HPDE6-E6E7 (cell line): ENCODE measurements around the gene CDH22.

Experiments
- DNase-seq: peaks from one replicate; pipeline ENCODE4 v3.0.0; 2011; ENCODE audit warnings: missing footprints; ENCODE audit errors: extremely low spot score

The CDH22 gene

DNA sequence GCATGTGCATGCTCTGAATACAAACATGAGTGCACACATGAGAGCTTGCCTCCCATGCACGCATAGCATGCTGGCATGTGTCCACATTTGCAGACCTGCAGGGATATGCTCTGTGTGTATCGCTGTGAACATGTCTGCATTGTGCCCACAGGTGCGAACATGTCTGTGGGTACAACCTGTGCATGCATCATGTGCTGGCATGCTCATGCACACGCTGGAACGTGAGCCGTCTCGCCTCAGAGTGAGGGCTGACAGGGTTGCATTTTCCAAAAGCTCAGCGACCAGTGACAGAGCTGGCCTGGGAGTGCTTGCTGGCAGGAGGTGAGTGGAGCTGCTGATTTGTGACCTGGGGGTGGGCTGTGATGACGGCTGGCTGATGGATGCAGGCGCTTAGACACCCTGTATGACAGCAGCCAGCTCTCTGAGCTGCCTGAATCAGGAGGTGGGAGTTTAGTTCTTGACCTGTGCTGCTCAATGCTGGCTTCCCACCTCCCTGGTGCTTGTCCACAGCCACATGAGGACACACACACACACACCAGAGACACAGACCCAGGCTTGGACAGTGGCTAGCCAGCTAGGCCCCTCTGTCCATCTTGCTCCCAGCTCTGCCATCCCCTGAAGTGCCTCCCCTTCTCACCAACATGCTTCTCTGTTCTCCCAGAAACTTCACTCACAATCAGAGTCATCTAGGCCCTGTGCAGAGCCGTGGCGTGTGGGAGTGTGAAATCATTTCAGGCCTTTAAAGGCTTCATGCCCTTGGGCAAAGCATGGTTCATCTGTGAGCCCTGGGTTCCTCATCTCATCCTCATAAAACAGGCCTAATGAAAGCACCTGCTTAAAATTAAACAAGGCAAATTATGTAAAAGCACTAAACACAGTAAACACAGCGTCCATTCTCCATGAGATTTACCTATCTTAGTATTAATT lies 138.8 kb downstream of the CDH22 start:
- no peak for DNase-seq

DNA sequence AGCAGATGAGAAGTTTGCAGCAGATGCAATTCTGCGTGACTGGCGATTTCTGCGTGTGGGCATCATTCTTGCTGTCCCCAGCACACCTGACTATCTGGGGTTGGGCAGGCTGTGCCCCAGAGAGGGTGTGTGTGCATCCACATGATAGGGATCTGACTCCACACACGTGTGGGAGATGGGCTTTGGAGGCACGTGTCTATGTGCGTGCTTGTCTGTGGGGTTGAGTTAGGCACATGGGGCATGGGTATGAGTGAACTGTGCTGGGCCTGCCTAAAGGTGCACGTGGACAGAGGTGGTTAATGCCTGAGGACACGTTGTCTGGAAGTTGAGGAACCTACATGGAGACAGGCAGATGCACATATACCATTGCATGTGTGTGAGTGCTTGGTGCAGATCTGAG lies 139.9 kb downstream of the CDH22 start:
- DNase-seq = no peak

DNA sequence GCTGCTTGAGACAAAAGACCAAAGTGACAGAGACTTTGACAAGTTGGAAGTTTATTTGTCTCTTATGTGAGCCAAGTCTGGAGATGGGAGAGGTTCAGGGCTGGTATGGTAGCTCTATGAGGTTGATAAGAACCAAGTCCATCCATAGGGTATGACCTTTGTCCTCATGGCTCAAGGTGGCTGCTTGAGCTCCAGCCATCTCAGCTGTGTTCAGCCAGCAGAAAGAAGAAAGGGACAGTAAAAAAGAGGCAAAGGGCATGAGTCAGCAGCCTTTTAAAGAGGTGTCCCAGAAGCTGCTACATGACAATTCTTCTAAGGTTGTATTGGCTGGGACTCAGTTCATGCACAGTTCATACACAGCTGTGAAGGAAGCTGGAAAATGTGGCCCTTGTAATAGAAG lies 141.2 kb downstream of the CDH22 start:
- no peak for DNase-seq

DNA sequence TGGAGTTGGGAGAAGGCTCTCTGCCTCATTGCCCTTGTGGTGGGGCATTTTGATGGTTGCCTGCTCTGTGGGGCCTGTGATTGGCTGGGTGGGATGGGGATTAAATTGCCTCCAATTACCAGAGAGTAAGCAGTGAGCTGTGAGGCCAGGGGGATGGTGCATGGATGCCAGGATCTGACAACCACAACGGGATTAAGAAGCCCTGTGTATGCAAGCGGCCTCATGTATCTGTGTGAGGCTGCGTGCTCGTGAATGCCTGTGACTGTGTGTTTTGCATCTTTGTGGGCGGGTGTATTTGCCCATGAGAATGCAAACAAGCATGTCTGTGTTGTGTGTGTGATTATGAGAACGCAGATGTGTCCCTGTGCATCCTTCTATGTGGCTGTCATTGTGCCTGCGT lies 144.0 kb downstream of the CDH22 start:
- no peak for DNase-seq

DNA sequence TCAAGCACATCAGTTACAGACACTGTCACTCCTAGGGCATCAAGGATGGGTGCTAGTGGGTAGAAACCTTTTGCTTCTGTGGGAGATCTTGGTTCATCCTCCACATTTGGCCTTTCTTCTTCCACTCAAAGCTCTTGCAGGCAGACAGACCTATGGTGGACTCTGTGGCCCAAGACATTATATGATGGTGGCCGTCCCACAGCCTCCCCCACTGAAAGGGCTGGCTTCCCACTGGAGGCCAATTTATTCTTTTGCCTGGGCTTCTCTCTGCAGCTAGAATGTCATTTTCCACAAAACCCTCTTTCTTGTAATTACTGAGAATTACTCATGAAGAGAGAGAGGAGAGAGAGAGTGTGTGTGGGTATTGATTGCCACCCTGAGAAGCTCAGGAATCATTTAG lies 146.4 kb downstream of the CDH22 start:
- DNase-seq = no peak

DNA sequence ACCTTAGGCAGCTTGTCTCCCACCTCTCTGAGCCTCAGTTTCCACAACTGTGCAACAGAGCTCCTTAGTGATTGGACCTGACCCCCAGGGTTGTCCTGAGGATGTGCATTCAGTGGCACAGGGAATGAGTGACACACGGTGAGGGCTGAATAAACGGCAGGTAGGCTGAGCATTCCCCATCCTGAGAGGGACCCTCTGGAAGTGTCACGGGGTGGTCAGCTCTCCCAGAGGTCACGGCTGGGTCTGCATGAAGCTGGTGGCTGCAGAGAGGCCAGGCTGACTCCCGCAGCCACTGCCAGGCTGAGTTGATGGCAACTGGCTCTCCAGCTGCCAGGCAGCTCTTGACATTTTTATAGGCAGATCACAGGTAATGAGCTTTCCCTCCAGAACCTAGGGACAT lies 147.6 kb downstream of the CDH22 start:
- no peak for DNase-seq

DNA sequence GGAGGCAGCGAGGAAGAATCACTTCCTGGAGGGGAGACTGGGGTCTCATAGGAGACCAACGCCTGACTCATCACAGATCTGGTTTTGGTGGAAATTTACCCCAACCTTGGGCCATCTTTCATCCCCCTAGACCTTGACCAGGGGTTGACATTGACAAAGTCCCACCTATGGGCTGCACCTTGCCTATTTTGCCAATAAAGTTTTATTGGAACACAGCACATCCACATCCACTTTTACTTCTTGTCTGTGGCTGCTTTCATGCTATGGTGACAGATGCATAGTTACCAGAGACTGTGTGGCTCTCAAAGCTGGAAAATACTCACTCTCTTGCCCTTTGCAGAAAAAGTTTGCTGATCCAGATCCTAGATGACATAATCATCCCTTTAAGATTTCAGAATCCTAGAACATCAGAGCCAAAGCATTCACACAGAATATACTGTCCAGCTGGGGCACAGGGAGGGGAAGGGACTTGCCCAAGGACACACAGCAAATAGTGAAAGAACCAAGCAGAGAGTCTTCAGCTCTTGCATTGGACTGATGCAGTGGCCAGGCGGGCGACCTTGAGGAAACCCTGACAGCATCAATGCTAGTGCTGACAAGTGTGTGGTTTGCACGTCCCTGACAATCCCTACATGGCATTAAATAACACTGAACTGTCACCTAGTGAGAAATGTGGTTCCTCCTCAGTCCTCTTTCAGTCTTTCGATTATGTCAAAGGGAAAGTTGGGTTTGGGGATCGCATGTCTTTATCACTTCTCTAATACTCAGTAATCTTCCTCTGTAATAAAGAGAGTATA lies 149.0 kb downstream of the CDH22 start:
- DNase-seq = no peak

DNA sequence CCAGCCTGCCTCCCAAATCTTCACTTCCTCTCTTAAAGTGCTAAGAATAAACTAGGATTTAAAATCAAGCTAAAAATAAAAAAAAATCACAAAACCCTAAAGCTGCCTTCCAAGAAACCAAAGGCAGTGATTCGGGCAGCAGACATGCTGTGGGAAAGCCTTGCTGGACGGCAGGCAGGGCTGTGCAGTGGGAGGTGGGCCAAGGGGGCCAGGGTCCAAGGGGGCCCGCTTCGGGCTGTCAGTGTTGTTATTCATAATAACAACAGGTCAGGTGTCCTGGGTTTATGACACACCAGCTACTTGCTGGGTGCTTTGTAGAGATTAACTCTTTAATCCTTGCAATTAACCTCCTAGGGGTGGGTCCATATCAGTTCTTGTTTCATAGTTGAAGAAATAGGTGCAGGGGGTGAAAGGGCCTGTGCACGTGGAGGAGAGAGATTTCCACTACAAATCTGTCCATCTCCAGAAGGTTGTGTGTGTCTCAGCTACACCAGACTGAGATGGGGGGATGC lies 149.8 kb downstream of the CDH22 start:
- no peak for DNase-seq

DNA sequence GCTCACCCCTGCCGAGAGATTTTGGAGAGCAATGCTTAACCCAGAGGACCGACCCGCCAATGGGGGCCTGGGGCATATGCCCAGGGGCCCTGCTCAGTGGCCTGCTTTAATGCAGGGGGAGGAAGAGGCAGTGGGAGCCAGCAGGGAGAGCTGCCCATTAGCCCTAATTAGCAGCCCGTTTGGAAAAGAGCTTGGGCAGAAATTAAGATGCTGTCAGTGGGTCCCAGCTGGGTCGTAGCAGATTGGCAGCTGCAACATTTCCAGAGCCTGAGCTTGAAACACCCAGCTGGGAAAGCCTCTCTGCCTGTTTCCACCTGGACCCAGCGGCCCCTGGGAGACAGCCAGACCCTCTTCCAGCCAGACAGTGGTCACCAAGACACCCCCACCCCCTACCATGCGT lies 150.7 kb downstream of the CDH22 start:
- no peak for DNase-seq

DNA sequence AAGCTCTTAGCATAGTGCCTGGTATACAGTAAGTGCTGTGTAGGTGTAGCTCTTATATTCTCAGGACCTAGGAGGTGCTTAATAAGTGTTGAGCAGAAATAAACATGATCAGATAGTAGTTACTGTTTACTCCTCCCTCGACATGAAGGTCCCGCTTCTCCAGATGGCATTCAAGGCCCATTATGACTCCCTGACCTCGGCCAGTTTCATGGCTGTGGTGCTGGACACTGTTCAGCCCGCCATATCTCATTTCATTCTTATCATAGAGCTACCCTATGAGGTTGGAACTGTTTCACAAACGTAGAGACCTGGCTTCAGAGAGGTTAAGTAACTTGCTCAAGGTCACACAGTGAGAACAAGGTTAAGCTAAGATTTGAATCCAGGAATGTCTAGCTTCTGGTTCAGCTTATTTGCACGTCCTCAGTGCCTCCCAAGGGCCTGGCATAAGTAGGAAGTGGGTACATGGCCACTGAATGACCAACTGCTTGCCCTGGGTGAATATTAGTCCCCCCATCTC lies 151.2 kb downstream of the CDH22 start:
- DNase-seq = no peak

DNA sequence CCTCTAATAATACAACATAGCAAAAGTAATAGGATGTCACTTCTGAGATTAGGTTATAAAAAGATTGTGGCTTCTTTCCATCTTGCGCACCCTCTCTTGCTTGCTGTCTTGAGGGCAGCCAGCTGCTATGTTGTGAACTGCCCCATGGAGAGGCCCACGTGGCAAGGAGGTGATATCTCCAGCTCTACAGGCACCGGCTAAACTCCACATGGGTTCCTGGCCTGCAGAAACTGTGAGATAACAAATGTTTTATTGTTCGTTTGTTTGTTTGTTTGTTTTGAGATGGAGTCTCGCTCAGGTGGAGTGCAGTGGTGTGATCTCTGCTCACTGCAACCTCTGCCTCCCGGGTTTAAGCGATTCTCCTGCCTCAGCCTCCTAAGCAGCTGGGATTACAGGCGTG lies 152.2 kb downstream of the CDH22 start:
- DNase-seq = no peak

DNA sequence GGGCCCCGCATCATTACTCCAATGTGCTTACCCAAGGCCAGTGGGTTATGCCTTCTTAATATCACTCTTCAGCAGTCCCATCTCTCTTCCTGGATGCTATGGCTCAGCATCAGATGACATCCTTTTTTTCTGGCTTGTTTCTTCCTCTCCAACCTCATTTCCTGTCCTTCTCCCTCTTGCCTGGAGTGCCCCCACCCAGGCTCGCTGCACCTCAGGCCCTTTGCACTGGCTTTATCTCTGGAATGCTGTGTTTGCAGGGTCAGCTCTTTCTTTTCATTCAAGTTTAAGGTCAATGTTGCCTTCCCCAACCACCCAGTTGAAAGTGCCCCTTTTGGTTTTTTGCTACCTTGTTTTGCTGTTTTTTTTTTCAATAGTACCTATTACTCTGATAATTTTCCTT lies 153.5 kb downstream of the CDH22 start:
- no peak for DNase-seq

DNA sequence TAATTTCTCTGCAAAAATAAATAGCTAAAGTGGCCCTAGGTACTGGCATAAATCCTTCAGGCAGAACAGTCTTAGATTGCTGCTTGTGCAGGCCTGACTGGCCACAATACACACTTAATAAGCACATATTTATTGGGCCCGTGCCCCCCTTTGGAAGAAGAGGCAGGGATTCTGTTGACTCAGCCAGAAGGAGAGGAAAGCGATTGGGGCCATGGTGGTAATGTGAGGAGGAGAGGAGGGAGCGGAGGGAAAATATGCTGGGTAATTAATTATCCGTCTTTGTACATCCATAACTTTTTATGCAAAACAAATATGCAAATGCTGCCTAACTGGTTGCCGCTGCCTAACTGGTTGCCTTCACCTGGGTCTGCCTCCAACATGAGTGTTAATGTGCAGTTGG lies 154.0 kb downstream of the CDH22 start:
- no peak for DNase-seq

DNA sequence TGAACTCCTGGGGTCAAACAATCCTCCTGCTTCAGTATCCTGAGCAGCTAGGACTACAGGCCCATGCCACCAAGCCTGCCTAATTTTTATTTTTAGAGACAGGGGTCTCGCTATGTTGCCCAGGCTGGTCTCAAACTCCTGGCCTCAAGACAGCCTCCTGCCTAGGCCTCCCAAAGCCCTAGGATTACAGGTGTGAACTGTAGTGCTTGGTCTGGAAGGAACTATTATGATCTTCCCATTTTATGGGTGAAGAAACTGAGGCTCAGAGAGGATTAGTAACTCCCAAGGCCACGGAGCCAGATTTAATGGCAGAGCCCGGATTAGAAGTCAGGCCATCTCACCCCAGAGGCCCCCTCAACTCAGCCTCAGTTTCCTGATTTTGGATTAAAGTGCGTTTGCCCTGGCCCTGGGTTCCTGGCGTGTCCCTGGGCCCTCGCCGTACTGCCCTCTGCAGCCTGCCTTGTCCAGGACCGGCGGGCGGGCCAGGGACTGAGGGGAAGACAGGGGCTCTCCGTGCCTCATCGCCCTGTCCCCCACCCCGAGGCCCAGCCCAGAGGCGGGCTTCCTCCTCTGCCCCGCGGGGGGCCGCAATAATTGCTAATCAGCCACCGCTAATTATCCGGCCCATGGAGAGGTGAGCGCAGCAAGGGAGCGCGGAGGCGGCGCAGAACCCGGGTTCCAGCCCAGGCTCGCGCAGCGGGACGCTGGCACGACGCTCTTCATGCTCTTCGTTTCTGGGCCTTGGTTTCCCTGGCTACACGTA lies 155.3 kb downstream of the CDH22 start:
- no peak for DNase-seq

DNA sequence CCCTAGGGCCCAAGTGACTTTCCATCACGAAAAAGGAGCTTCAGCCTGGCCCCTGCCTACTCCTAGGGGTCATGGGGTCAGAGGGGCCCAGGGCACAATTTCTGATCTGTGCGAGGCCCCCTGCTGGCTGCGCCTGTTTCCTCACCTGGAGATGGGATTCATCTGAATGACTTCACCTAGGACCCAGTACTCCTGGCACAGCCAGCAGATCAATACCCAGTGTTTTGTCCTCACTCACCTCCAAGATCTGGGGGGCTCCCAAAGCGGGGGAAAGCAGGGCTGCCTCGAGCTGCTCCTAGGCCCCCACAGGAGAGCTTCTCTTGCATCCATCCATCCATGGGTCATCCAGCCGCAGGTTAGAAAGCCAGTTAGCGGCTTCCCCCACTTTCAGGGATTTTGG lies 156.4 kb downstream of the CDH22 start:
- DNase-seq = no peak

DNA sequence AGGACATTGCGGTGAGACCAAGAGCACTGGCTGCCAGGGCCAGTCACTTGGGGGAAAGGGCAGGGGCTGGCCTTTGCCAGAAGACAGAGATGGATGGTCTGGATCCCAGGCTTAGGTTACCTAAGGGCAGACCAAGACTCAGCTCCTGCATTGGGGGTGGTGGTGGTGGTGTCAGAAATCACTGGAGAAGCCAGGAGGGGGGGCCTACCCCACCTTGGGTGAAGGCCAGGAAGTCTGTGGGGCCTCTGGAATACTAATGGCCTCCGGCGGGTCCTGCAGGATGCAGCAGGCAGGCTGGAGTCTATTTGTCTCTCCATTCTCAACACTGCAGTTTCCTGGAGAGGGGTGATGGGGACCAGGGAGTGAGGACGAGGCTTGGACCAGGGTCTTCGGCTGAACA lies 157.4 kb downstream of the CDH22 start:
- no peak for DNase-seq

DNA sequence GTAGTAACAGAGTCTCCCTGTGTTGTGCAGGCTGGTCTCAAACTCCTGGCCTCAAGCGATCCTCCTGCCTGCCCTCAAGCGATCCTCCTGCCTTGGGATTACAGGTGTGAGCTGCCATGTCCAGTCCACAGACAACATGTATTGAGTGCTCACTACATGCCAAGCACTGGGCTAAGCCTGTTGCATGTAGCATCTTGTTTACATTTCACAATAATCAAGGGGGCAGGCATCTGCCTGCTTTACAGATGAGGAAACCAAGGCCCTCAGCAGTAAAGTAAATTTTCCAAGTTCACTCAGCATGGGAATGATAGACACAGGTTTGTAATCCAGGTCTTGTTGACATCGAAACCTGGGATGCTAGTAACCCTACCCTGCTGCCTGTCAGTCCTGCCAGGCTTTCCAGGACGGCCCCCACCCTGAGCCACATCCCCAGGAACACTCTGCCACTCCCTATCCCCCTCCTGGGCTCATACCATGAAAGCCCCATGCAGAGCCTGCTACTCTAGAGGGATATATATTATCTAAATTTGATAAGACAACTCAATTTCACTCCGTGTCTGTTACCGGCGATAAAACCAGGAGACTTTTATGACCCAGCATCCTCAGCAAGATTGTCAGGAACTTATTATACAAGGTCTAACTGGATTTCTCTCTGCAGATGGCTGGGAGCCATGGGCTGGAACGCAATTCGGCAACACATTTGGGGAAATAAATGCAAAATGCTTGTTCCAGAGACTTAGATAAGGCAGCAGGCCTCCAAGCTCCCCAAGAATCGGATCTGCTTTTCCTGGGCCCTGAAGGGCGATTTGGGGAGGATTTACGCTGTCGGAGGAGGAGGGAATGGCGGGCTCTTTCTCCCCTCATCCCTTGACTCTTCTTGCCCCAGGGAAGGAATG lies 159.7 kb downstream of the CDH22 start:
- no peak for DNase-seq

DNA sequence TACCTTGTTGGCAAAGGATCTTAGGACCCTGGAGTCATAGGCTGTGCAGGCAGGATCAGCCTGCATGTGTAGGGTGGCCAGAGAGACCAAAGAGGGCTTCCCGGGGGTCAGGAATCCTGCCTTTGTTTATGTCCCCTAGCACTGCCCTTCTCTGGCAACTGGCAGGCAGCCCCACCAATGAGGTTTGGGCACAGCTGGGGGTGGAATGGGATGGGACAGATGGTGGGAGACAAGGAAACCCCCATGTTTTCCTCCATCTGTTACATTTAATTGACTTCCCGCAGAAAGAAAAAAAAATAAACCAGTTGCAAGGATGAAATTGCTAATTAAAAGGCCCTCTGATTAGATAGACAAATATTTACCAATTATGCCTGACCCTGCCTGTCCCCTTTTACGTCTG lies 162.6 kb downstream of the CDH22 start:
- DNase-seq = no peak

DNA sequence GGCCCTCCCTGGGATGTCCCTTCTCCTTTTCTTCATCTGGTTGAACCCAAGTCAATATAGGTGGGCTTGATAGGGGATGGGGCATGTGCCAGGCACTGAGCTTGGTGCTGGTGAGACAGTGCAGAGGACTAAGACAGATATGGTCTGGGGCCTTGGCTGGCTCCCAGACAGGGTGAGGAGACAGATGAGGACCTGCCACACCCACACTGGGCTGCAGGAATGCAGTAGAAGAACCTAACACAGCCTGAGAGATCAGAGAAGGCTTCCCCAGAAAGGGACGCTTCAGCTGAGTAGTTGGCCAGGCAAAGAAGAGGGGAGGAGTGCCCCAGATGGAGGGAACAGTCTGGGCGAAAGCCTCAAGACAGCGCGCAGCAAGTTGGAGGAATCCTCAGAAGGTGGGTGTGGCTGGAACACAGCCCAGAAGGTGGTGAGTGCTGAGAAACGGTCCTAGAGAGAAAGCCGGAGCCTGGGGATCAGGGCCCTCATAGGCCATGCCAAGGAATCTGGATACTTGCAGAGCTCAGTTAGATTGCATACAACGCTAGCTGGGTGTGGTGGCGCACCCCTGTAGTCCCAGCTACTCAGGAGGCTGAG lies 163.8 kb downstream of the CDH22 start:
- DNase-seq = no peak

DNA sequence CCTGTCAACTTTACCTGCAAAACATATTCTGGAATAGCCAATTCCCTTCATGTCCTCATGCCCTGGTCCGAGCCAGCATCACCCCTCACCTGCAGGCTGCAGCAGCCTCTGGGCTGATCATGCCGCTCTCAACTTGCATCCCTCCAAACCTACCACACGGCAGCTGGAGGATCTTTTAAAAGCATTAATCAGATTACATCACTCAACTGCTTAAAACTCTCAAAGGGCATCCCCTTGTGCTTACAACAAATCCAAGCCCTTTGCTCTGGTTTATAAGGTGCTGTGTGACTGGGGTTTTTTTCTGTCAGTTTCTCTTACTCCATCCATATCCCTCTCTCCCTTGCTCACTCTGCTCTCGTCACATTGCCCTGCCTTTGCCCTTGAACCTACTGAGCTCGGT lies 166.2 kb downstream of the CDH22 start:
- DNase-seq = no peak
